Mesenchymal stem cell (in vitro differentiated cells and primary cell): ENCODE results near the gene EP400.

Experiments used
- DNase-seq: peaks from one replicate; pipeline ENCODE4 v3.0.0-alpha.2; 2013
- H2AFZ ChIP-seq: one replicate; pipeline ENCODE4 v1.6.1; 2013; ENCODE audit warnings: low read depth, mild to moderate bottlenecking, control low read depth, inconsistent platforms, low read length, moderate library complexity
- H2AK5ac ChIP-seq: 2 replicates; pipeline ENCODE4 v1.6.1; 2013; ENCODE audit warnings: low read length, moderate library complexity, mild to moderate bottlenecking, inconsistent platforms; ENCODE audit not compliant: severe bottlenecking
- H2BK120ac ChIP-seq: one replicate; pipeline ENCODE4 v1.6.1; 2013; ENCODE audit warnings: low read depth, mild to moderate bottlenecking, inconsistent platforms, low read length, moderate library complexity
- H2BK12ac ChIP-seq, 2 experiments: one replicate each; pipeline ENCODE4 v1.6.1; 2013; ENCODE audit warnings: inconsistent platforms in 2 of 2, low read length in 2 of 2, mild to moderate bottlenecking in 2 of 2, moderate library complexity in 2 of 2, control low read depth in 1 of 2
- H2BK15ac ChIP-seq: one replicate; pipeline ENCODE4 v1.6.1; 2013; ENCODE audit warnings: mild to moderate bottlenecking, low read depth, inconsistent platforms; ENCODE audit not compliant: poor library complexity, severe bottlenecking
- H2BK5ac ChIP-seq: 2 replicates; pipeline ENCODE4 v1.6.1; 2013; ENCODE audit warnings: low read depth, mild to moderate bottlenecking, low read length, control low read depth, inconsistent platforms; ENCODE audit not compliant: poor library complexity, severe bottlenecking
- H3K14ac ChIP-seq, 2 experiments: one replicate each; pipeline ENCODE4 v1.6.1; 2013; ENCODE audit warnings: inconsistent platforms in 2 of 2, low read length in 2 of 2, control low read depth in 1 of 2, mild to moderate bottlenecking in 1 of 2, moderate library complexity in 1 of 2
- H3K18ac ChIP-seq, 2 experiments: one replicate each; pipeline ENCODE4 v1.6.1; 2013; ENCODE audit warnings: inconsistent platforms in 2 of 2, low read length in 2 of 2, control low read depth in 1 of 2, low read depth in 1 of 2, mild to moderate bottlenecking in 1 of 2
- H3K23ac ChIP-seq, 2 experiments: one replicate each; pipeline ENCODE4 v1.6.1; 2013; ENCODE audit warnings: inconsistent platforms in 2 of 2, low read length in 2 of 2, mild to moderate bottlenecking in 2 of 2, moderate library complexity in 2 of 2, control low read depth in 1 of 2
- H3K27ac ChIP-seq: 2 replicates; pipeline ENCODE4 v1.5.1; 2013; ENCODE audit warnings: mild to moderate bottlenecking, moderate library complexity, low read length, control low read depth, inconsistent platforms; ENCODE audit not compliant: poor library complexity, severe bottlenecking
- H3K27me3 ChIP-seq, 2 experiments: 2 replicates each; pipeline versions ENCODE4 v1.6.1 to v1.7.0; 2013; ENCODE audit warnings: low read length in 2 of 2, mild to moderate bottlenecking in 2 of 2, moderate library complexity in 2 of 2, control low read depth in 1 of 2, inconsistent platforms in 1 of 2; ENCODE audit not compliant: control insufficient read depth in 1 of 2, insufficient read depth in 1 of 2
- H3K36me3 ChIP-seq, 2 experiments: 2 replicates each; pipeline versions ENCODE4 v1.6.1 to v1.7.0; 2013; ENCODE audit warnings: low read length in 2 of 2, control low read depth in 1 of 2, inconsistent platforms in 1 of 2, low read depth in 1 of 2, mild to moderate bottlenecking in 1 of 2; ENCODE audit not compliant: insufficient read depth in 2 of 2, control insufficient read depth in 1 of 2
- H3K4ac ChIP-seq, 2 experiments: one replicate each; pipeline ENCODE4 v1.6.1; 2013; ENCODE audit warnings: inconsistent platforms in 2 of 2, low read length in 2 of 2, mild to moderate bottlenecking in 2 of 2, moderate library complexity in 2 of 2, control low read depth in 1 of 2, low read depth in 1 of 2
- H3K4me1 ChIP-seq: 2 replicates; pipeline ENCODE4 v1.6.1; 2013; ENCODE audit warnings: low read depth, low read length, control low read depth; ENCODE audit not compliant: control insufficient read depth, insufficient read depth
- H3K4me2 ChIP-seq: 2 replicates; pipeline ENCODE4 v1.6.1; 2013; ENCODE audit warnings: low read length, mild to moderate bottlenecking, inconsistent platforms; ENCODE audit not compliant: poor library complexity, severe bottlenecking
- H3K4me3 ChIP-seq, 2 experiments: 2 replicates each; pipeline versions ENCODE4 v1.5.1 to v1.7.0; 2013; ENCODE audit warnings: low read length in 2 of 2, mild to moderate bottlenecking in 2 of 2, control low read depth in 1 of 2, low read depth in 1 of 2; ENCODE audit not compliant: insufficient read depth in 1 of 2
- H3K79me1 ChIP-seq: replicated peaks from 2 replicates; pipeline ENCODE4 v1.6.1; 2013; ENCODE audit warnings: mild to moderate bottlenecking, control low read depth, low read length, inconsistent platforms; ENCODE audit not compliant: poor library complexity, severe bottlenecking
- H3K9ac ChIP-seq: 2 replicates; pipeline ENCODE4 v1.7.0; 2013; ENCODE audit warnings: mild to moderate bottlenecking, low read length, moderate library complexity
- H3K9me3 ChIP-seq: 2 replicates; pipeline ENCODE4 v1.7.0; 2013; ENCODE audit warnings: mild to moderate bottlenecking, low read length; ENCODE audit not compliant: control insufficient read depth
- H4K8ac ChIP-seq: one replicate; pipeline ENCODE4 v1.6.1; 2013; ENCODE audit warnings: inconsistent platforms, mild to moderate bottlenecking, low read length, moderate library complexity
- H4K91ac ChIP-seq: one replicate; pipeline ENCODE4 v1.6.1; 2013; ENCODE audit warnings: mild to moderate bottlenecking, low read length, inconsistent platforms
- WGBS: methylation state at CpG from one replicate; pipeline ENCODE4 v1.1.7; 2013; ENCODE audit warnings: mixed read lengths; 5-methylcytosine and 5-hydroxymethylcytosine counted together

Gene EP400

GRCh38 chr12:131933387-131933786, 16.4 kb upstream of the EP400 start:
- peaks cover 6% of the 10 kb centered on the region for H3K4me1 ChIP-seq
- no peak overlapping the region for H2BK120ac ChIP-seq
- no peak overlapping the region for H3K23ac ChIP-seq
- WGBS, result 96% methylated on average over 6 of the region's 8 CpGs
- H3K36me3 ChIP-seq, result peaks cover 42 to 59% of the 10 kb centered on the region in 2 experiments
- H3K4ac ChIP-seq, result no peak overlapping the region
- no peak overlapping the region for H2BK5ac ChIP-seq
- H3K18ac ChIP-seq, result no peak overlapping the region
- no peak overlapping the region for H2AFZ ChIP-seq
- H2AK5ac ChIP-seq, result no peak overlapping the region
- no peak overlapping the region for H2BK12ac ChIP-seq
- no peaks in the 10 kb centered on the region for H3K27me3 ChIP-seq
- no peak overlapping the region for H3K4me2 ChIP-seq
- H3K9me3 ChIP-seq, result no peaks in the 10 kb centered on the region
- no peak overlapping the region for H3K27ac ChIP-seq
- no peak overlapping the region for H3K9ac ChIP-seq
- no peak overlapping the region for H4K91ac ChIP-seq
- no peak overlapping the region for H3K14ac ChIP-seq
- H2BK15ac ChIP-seq, result no peak overlapping the region
- H4K8ac ChIP-seq, result no peak overlapping the region
- H3K4me3 ChIP-seq, result no peak overlapping the region
- peaks cover 32% of the 10 kb centered on the region for H3K79me1 ChIP-seq
- no peak for DNase-seq

DNA sequence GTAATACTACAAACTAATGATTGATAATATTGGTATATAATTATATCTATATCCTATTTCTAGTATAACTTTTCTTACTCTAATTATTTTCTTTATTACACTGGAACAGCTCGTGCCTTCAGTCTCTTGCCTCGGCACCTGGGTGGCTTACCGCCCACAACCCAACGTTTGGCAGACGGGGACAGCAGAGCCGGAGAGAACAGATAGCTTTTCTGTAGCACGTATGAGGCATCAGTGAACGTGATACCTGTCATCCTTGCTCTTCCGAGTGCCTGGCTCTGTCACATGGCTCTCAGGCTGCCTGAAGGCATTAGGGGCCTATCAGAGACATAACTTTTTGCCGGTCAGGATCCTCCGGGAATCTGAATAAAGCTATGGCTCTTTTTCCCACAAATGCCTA, 15.2 kb upstream of the EP400 start:
- WGBS, result 98% methylated on average over 11 of the region's 11 CpGs
- Histone ChIP-seq H4K91ac (no peak overlapping the region), H2AFZ (no peak overlapping the region), H3K27me3 (no peaks in the 10 kb centered on the region), H3K4me1 (peaks cover 5% of the 10 kb centered on the region), H2BK12ac (no peak overlapping the region), H3K9me3 (no peaks in the 10 kb centered on the region), H3K14ac (no peak overlapping the region), H4K8ac (no peak overlapping the region), H3K18ac (no peak overlapping the region), H2AK5ac (no peak overlapping the region), H3K27ac (no peak overlapping the region), H3K36me3 (peaks cover 48 to 66% of the 10 kb centered on the region in 2 experiments), H3K4me3 (no peak overlapping the region), H2BK5ac (no peak overlapping the region), H3K4me2 (no peak overlapping the region), H2BK120ac (no peak overlapping the region), H3K4ac (no peak overlapping the region), H3K9ac (no peak overlapping the region), H3K23ac (no peak overlapping the region), H2BK15ac (no peak overlapping the region), H3K79me1 (peaks cover 34% of the 10 kb centered on the region)
- no peak for DNase-seq

- H2BK12ac ChIP-seq, result no peak overlapping the region
- 80% methylated on average over 6 of the region's 7 CpGs for WGBS
- no peak overlapping the region for H2AK5ac ChIP-seq
- H3K4me1 ChIP-seq, result no peaks in the 10 kb centered on the region
- no peak overlapping the region for H4K8ac ChIP-seq
- H3K9ac ChIP-seq, result no peak overlapping the region
- no peak overlapping the region for H2BK120ac ChIP-seq
- no peak overlapping the region for H2AFZ ChIP-seq
- H3K27me3 ChIP-seq, result no peaks in the 10 kb centered on the region
- H2BK15ac ChIP-seq, result no peak overlapping the region
- no peak overlapping the region for H3K4me3 ChIP-seq
- H3K4ac ChIP-seq, result no peak overlapping the region
- H4K91ac ChIP-seq, result no peak overlapping the region
- no peak overlapping the region for H3K14ac ChIP-seq
- peaks cover 58 to 80% of the 10 kb centered on the region in 2 experiments for H3K36me3 ChIP-seq
- H3K9me3 ChIP-seq, result no peaks in the 10 kb centered on the region
- no peak for DNase-seq
- H3K79me1 ChIP-seq, result peaks cover 35% of the 10 kb centered on the region
- no peak overlapping the region for H2BK5ac ChIP-seq
- no peak overlapping the region for H3K4me2 ChIP-seq
- H3K23ac ChIP-seq, result no peak overlapping the region
- H3K18ac ChIP-seq, result no peak overlapping the region
- no peak overlapping the region for H3K27ac ChIP-seq
These were observed 11.7 kb upstream of the EP400 start for GRCh38 chr12:131938082-131938481.

DNA sequence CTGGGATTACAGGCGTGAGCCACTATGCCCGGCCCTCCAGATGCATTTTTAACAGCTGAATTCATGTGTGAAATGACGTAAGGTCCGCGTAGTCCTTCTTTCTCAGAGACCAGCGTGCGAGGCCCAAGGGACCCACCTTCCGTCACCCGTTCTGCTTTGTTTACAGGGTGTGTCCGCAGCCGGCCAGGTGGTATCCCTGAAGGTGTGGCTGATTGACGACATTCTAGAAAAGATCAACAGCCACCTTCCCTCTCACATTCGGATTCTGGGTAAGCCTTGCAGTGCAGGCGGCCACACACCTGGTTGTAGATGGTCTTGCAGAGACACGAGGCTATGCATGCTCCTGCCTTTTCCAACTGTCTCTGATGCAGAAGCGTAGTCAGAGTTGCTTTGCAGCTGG, 10.7 kb upstream of the EP400 start:
- DNase-seq, result no peak
- no peak overlapping the region for H4K8ac ChIP-seq
- H3K23ac ChIP-seq, result no peak overlapping the region
- no peak overlapping the region for H2AFZ ChIP-seq
- no peak overlapping the region for H3K9ac ChIP-seq
- no peak overlapping the region for H3K4me3 ChIP-seq
- H3K18ac ChIP-seq, result no peak overlapping the region
- no peaks in the 10 kb centered on the region for H3K27me3 ChIP-seq
- H3K4me1 ChIP-seq, result no peaks in the 10 kb centered on the region
- WGBS, result 98% methylated on average over 16 of the region's 16 CpGs
- no peak overlapping the region for H3K4me2 ChIP-seq
- peak overlapping the region; percentile 70 for H4K91ac ChIP-seq
- H3K9me3 ChIP-seq, result no peaks in the 10 kb centered on the region
- no peak overlapping the region for H3K14ac ChIP-seq
- H3K27ac ChIP-seq, result no peak overlapping the region
- no peak overlapping the region for H2BK120ac ChIP-seq
- peaks cover 58 to 80% of the 10 kb centered on the region in 2 experiments for H3K36me3 ChIP-seq
- H3K79me1 ChIP-seq, result peaks cover 34% of the 10 kb centered on the region
- no peak overlapping the region for H2BK5ac ChIP-seq
- no peak overlapping the region for H3K4ac ChIP-seq
- no peak overlapping the region for H2BK12ac ChIP-seq
- H2AK5ac ChIP-seq, result no peak overlapping the region
- H2BK15ac ChIP-seq, result no peak overlapping the region
